Activated CD4-positive, alpha-beta T cell treated with anti-CD3 and anti-CD28 coated beads, Interleukin-10, Interleukin-2, amounts not matched to agents 100 ng/mL and 50 ng/mL, durations not matched to agents 16 hours and 8 hours (primary cell): ENCODE results near the gene CDA.
A peak's percentile ranks its signal among the peaks of the same experiment; 100 is the strongest.

ENCODE experiments used
- DNase-seq: peaks from one replicate; pipeline ENCODE4 v3.0.0-alpha.2; 2020

The CDA gene

DNA sequence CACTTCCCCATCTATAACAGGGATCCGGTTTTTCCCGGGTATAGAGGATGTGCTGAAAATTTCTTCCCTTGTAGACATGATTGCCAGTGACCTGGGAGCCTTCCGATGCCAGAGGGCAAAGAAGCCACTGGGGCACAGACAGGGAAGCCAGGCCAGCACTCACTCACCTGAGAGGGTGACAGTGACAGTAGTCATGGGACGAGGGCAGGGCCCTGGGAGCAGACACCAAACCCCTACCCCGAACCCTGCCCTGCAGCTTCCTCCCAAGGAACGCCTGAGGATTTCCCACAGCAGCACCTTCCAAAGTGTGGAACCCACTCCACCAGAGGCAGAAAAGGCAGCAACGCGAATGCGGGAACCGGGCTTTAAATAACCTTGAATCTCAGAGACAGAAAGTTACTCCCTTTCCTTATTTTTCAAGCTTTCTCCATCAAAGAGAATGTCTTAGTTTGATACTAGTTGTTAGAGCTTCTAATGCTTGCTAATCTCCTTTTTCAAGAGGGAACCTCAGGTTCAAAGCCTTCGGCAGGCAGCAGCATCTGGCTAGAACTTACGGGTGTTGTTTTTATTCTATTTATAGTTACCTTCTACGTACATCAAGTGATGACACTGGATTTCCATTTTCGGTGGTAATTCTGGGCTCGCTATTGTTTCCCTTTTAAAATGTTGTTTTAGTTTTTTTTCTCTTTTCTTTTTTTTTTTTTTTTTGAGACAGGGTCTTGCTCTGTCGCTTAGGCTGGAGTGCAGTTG lies 69.4 kb downstream of the CDA start:
- DNase-seq = no peak

DNA sequence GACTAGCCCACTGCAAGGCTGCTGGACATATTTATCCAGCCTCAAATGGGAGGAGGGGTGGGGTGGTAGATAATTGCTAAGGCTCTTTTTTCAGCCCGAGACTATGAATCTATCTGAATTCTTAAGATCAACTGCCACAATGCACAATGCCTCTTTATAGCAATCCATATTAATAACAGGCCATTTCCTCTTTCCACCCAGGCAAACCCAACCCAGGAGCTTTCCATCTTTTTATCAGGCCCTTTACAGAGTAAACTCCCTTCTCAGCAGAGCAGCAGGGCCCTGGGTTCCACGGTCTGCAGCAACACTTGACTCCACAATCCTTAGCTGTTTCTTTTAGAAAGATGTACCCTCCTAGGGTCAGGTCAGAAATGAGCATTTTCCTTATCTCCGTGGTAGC lies 71.5 kb downstream of the CDA start:
- DNase-seq = no peak

DNA sequence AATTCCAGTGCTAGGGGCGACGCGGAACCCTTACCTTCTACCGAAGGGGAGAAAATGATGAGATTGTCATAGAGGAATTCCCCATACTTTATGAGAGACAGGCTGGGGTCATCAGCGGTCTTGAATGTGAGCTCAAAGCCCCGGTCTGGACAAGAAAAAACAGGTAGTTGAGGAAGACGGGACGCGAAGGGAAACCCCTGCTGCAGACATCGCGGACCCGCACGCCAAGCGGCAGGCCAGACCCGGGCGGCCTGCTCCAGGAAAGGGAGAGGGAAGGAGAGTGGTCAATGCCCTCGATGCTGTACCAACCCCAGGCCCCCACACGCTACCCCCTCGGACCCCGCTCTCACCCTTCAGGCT lies 71.9 kb downstream of the CDA start:
- peak; percentile 13 for DNase-seq

DNA sequence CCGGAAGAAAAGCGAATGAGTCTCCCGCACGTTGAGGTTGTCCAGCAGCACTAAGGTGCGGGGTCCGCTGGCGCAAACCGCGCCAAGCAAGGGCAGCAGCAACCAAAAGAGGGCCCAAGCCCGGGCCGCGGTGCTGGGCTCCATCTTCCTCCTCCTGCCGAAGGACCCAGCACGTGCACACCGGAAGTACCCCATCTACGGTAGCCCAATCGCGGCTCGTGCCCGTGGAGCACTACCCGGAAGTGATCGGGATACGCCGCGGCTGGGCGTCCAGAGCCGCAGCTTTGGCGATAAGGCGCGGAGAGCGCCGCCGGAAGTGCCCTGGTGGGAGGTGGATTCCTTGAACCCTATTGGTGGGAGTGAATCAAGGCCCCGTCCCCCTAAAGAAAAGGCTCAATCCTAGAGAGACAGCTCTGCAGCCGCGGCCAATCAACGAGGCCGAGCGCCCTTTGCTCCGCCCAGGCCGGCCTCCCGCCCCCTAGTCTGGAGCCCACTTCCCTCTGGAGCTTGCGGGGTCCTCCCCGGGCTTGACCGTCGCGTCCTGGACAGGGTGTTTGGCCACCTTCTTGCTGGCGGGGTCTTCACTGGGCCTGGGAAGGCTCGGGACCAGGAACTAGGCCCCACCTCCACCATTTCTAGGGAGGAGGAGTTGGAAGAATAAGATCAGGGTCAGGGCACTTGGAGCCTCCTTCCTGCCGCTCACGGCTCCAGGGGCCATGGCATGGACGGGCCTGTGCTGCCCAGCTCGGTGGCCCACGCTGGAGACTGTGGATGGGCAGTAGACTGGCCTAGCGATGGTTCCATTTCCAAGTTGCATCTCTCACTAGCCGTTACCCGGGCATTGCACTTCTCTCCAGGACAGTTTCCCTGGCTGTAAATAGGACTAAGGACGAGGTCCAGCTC lies 72.6 kb downstream of the CDA start, which contains the start of gene DDOST:
Gene DDOST (minus strand): TSS at position 163 of the 903 bp plus-strand sequence. CDS start 19 bp downstream, at position 144.
- DNase-seq = peak; percentile 99

GRCh38 chr1:20662110-20662475 lies 73.2 kb downstream of the CDA start:
- no peak for DNase-seq

DNA sequence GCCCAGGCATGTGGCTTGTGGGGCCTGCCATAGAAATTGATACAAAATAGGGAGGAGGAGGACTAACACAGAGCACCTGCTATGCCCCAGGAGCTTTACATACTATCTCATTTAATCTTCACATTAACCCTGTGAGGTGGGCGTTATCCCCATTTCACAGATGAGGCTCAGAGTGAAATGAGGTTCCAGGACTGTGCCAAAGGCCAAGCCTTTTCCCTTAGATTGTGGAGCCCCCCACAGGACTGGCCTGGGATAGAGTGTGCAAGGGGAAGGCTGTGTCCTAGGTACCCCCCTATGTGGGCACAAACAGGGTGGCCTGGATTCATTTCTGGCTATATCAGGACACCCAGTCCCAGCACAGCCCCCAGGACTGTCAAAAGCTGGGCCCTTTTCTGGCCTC lies 74.5 kb downstream of the CDA start:
- no peak for DNase-seq

DNA sequence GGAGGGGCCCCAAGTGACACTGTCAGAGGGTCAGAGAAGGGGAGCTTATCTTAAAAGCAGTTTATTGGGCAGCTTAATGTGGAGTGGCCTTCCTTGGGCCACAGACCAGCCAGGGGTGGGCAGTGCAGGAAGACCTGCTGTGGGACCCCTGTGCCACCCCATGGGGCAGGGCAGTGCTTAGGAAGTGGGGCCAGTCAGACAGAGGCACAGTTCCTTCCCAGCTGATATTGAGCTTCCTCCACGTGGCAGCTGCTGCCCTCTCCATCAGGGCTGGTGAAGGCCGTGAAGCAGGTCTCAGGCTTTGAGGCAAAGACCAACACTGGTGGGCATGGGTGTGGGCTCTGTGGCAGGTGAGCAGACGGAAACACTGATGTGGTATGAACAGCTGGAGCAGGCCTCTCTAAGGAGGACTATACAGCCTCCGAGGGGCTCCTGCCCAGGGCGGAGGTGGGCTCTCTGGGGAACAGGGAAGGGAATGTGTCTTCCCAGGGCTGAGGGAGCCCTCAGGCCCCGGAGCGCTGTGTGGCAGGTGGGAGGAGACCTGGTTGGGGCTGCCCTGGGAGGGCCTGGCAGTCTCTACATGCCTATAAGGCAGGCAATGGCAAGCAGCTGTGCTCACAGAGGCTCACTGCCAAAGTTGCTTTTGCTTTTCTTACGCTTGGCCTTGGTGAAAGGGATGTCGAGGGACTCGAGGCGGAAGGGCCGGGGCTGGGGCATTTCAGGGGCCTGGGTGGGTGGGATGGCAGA lies 75.2 kb downstream of the CDA start:
- no peak for DNase-seq

GRCh38 chr1:20665726-20666125 lies 76.8 kb downstream of the CDA start:
- peak; percentile 21 for DNase-seq

- DNase-seq = no peak
Observed at GRCh38 chr1:20666146-20666545, 77.2 kb downstream of the CDA start.

DNA sequence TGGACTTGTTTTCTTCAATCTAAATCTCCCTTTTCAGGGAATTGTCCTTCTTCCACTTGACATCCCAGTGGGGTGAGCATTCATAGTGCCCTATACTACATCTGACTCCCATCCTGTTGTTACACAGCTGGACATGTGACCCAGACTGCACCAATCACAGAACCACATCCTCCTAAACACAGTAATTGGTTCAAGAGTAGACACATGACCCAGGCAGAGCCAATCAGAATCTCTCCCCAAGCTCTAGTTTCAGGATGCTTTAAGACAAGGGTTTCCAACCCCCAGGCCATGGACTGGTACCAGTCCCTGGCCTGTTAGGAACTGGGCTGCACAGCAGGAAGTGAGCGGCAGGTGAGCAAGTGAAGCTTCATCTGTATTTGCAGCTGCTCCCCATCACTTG lies 77.9 kb downstream of the CDA start:
- DNase-seq = peak; percentile 27
